Mesenchymal stem cell (in vitro differentiated cells and primary cell): ENCODE data around the gene CARD19.
A peak's percentile ranks its signal among the peaks of the same experiment; 100 is the strongest.

Experiments used
- DNase-seq: peaks from one replicate; pipeline ENCODE4 v3.0.0-alpha.2; 2013
- H2AFZ ChIP-seq: one replicate; pipeline ENCODE4 v1.6.1; 2013; ENCODE audit warnings: low read depth, mild to moderate bottlenecking, control low read depth, inconsistent platforms, low read length, moderate library complexity
- H2AK5ac ChIP-seq: 2 replicates; pipeline ENCODE4 v1.6.1; 2013; ENCODE audit warnings: low read length, moderate library complexity, mild to moderate bottlenecking, inconsistent platforms; ENCODE audit not compliant: severe bottlenecking
- H2BK120ac ChIP-seq: one replicate; pipeline ENCODE4 v1.6.1; 2013; ENCODE audit warnings: low read depth, mild to moderate bottlenecking, inconsistent platforms, low read length, moderate library complexity
- H2BK12ac ChIP-seq, 2 experiments: one replicate each; pipeline ENCODE4 v1.6.1; 2013; ENCODE audit warnings: inconsistent platforms in 2 of 2, low read length in 2 of 2, mild to moderate bottlenecking in 2 of 2, moderate library complexity in 2 of 2, control low read depth in 1 of 2
- H2BK15ac ChIP-seq: one replicate; pipeline ENCODE4 v1.6.1; 2013; ENCODE audit warnings: mild to moderate bottlenecking, low read depth, inconsistent platforms; ENCODE audit not compliant: poor library complexity, severe bottlenecking
- H2BK5ac ChIP-seq: 2 replicates; pipeline ENCODE4 v1.6.1; 2013; ENCODE audit warnings: low read depth, mild to moderate bottlenecking, low read length, control low read depth, inconsistent platforms; ENCODE audit not compliant: poor library complexity, severe bottlenecking
- H3K14ac ChIP-seq, 2 experiments: one replicate each; pipeline ENCODE4 v1.6.1; 2013; ENCODE audit warnings: inconsistent platforms in 2 of 2, low read length in 2 of 2, control low read depth in 1 of 2, mild to moderate bottlenecking in 1 of 2, moderate library complexity in 1 of 2
- H3K18ac ChIP-seq, 2 experiments: one replicate each; pipeline ENCODE4 v1.6.1; 2013; ENCODE audit warnings: inconsistent platforms in 2 of 2, low read length in 2 of 2, control low read depth in 1 of 2, low read depth in 1 of 2, mild to moderate bottlenecking in 1 of 2
- H3K23ac ChIP-seq, 2 experiments: one replicate each; pipeline ENCODE4 v1.6.1; 2013; ENCODE audit warnings: inconsistent platforms in 2 of 2, low read length in 2 of 2, mild to moderate bottlenecking in 2 of 2, moderate library complexity in 2 of 2, control low read depth in 1 of 2
- H3K27ac ChIP-seq: 2 replicates; pipeline ENCODE4 v1.5.1; 2013; ENCODE audit warnings: mild to moderate bottlenecking, moderate library complexity, low read length, control low read depth, inconsistent platforms; ENCODE audit not compliant: poor library complexity, severe bottlenecking
- H3K27me3 ChIP-seq, 2 experiments: 2 replicates each; pipeline versions ENCODE4 v1.6.1 to v1.7.0; 2013; ENCODE audit warnings: low read length in 2 of 2, mild to moderate bottlenecking in 2 of 2, moderate library complexity in 2 of 2, control low read depth in 1 of 2, inconsistent platforms in 1 of 2; ENCODE audit not compliant: control insufficient read depth in 1 of 2, insufficient read depth in 1 of 2
- H3K36me3 ChIP-seq, 2 experiments: 2 replicates each; pipeline versions ENCODE4 v1.6.1 to v1.7.0; 2013; ENCODE audit warnings: low read length in 2 of 2, control low read depth in 1 of 2, inconsistent platforms in 1 of 2, low read depth in 1 of 2, mild to moderate bottlenecking in 1 of 2; ENCODE audit not compliant: insufficient read depth in 2 of 2, control insufficient read depth in 1 of 2
- H3K4ac ChIP-seq, 2 experiments: one replicate each; pipeline ENCODE4 v1.6.1; 2013; ENCODE audit warnings: inconsistent platforms in 2 of 2, low read length in 2 of 2, mild to moderate bottlenecking in 2 of 2, moderate library complexity in 2 of 2, control low read depth in 1 of 2, low read depth in 1 of 2
- H3K4me1 ChIP-seq: 2 replicates; pipeline ENCODE4 v1.6.1; 2013; ENCODE audit warnings: low read depth, low read length, control low read depth; ENCODE audit not compliant: control insufficient read depth, insufficient read depth
- H3K4me2 ChIP-seq: 2 replicates; pipeline ENCODE4 v1.6.1; 2013; ENCODE audit warnings: low read length, mild to moderate bottlenecking, inconsistent platforms; ENCODE audit not compliant: poor library complexity, severe bottlenecking
- H3K4me3 ChIP-seq, 2 experiments: 2 replicates each; pipeline versions ENCODE4 v1.5.1 to v1.7.0; 2013; ENCODE audit warnings: low read length in 2 of 2, mild to moderate bottlenecking in 2 of 2, control low read depth in 1 of 2, low read depth in 1 of 2; ENCODE audit not compliant: insufficient read depth in 1 of 2
- H3K79me1 ChIP-seq: replicated peaks from 2 replicates; pipeline ENCODE4 v1.6.1; 2013; ENCODE audit warnings: mild to moderate bottlenecking, control low read depth, low read length, inconsistent platforms; ENCODE audit not compliant: poor library complexity, severe bottlenecking
- H3K9ac ChIP-seq: 2 replicates; pipeline ENCODE4 v1.7.0; 2013; ENCODE audit warnings: mild to moderate bottlenecking, low read length, moderate library complexity
- H3K9me3 ChIP-seq: 2 replicates; pipeline ENCODE4 v1.7.0; 2013; ENCODE audit warnings: mild to moderate bottlenecking, low read length; ENCODE audit not compliant: control insufficient read depth
- H4K8ac ChIP-seq: one replicate; pipeline ENCODE4 v1.6.1; 2013; ENCODE audit warnings: inconsistent platforms, mild to moderate bottlenecking, low read length, moderate library complexity
- H4K91ac ChIP-seq: one replicate; pipeline ENCODE4 v1.6.1; 2013; ENCODE audit warnings: mild to moderate bottlenecking, low read length, inconsistent platforms
- WGBS: methylation state at CpG from one replicate; pipeline ENCODE4 v1.1.7; 2013; ENCODE audit warnings: mixed read lengths; 5-methylcytosine and 5-hydroxymethylcytosine counted together

The CARD19 gene

DNA sequence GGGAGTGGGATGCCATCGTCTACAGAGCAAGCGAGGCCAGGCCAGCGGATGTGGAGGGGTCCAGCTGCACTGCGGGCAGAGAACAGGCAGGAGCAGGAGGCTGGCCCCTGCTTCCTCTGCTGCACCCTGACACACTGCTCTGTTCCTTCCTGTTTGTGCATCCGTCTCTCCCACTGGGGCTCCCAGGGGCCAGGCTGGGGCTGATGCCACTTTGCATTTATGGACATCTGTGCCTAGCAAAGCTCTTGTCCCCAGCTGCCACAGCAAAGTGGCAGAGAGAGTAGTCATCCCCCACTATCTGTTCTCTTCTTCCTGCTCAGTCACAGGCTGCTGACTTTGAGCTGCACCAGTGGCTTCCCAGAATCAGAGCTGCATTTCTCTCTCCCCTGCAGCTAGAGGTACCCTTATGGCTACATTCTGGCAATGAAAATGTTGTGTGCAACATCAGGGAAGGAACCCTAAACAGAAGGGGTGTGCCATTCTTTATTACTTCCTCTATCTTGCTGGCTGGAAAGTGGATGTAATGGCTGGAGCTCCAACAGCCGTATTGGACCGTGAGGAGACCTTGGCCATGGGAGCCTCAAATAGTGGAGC is 42.3 kb downstream of the CARD19 start:
- Histone ChIP-seq H2BK120ac (no peak overlapping the region), H3K79me1 (no peaks in the 10 kb centered on the region), H2BK15ac (no peak overlapping the region), H3K9me3 (peaks cover 4% of the 10 kb centered on the region), H3K9ac (no peak overlapping the region), H3K18ac (no peak overlapping the region), H3K23ac (no peak overlapping the region), H3K4ac (no peak overlapping the region), H3K27me3 (no peaks in the 10 kb centered on the region), H3K27ac (no peak overlapping the region), H3K14ac (no peak overlapping the region), H2BK12ac (no peak overlapping the region), H2BK5ac (no peak overlapping the region), H3K4me1 (peaks cover 18% of the 10 kb centered on the region), H3K36me3 (no peaks in the 10 kb centered on the region), H2AFZ (no peak overlapping the region), H3K4me3 (no peak overlapping the region), H2AK5ac (no peak overlapping the region), H4K8ac (no peak overlapping the region), H3K4me2 (no peak overlapping the region), H4K91ac (no peak overlapping the region)
- WGBS: 81% methylated on average over 7 of the region's 7 CpGs
- DNase-seq: no peak

DNA sequence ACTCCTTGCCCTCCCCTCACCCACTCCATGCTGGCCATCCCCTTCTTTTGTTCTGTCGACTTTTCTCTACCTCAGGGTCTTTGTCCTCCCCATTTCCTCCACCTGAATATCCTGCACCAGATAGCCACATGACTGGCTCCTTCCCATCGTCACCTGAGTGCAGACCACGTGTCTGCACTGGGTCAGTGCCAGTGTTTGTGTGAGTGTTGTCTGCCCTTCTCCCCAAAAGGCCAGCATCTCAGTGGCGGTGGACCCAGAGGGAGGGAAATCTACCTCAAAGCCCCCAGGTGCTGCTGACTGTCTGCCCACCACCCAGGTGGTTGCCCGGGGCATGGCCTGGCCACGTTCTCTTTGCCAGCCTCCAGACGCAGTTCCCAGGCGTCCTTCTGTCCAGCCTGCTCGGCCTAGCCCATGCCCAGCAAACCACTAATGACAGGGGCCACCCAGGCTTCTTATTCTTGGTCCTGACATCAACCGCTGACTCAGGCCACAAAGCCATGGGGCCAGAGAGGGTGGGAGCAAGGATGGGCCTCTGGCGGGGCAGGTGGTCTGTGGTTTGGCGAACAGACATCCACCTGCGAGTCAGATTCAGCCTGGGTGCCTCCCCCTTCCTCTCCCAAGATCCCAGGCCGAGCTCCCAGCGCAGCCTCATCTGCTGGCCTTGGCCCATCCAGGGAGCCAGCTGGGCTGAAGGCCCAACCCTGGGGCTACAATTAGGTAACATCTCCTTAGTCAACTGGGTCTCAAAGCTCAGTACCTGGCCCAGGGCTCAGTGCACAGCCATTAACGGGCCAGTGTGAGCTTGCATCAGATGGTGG is 43.6 kb downstream of the CARD19 start:
- H2AK5ac ChIP-seq: no peak overlapping the region
- H3K27me3 ChIP-seq: no peaks in the 10 kb centered on the region
- no peak overlapping the region for H2BK5ac ChIP-seq
- no peak overlapping the region for H2BK15ac ChIP-seq
- no peak overlapping the region for H3K4me3 ChIP-seq
- no peak overlapping the region for H3K9ac ChIP-seq
- H3K27ac ChIP-seq: no peak overlapping the region
- H4K8ac ChIP-seq: no peak overlapping the region
- H2AFZ ChIP-seq: no peak overlapping the region
- no peak overlapping the region for H4K91ac ChIP-seq
- no peak for DNase-seq
- H3K79me1 ChIP-seq: no peaks in the 10 kb centered on the region
- no peak overlapping the region for H2BK120ac ChIP-seq
- H3K4ac ChIP-seq: no peak overlapping the region
- H3K23ac ChIP-seq: no peak overlapping the region
- no peaks in the 10 kb centered on the region for H3K36me3 ChIP-seq
- no peak overlapping the region for H3K18ac ChIP-seq
- no peak overlapping the region for H3K14ac ChIP-seq
- H3K4me2 ChIP-seq: no peak overlapping the region
- peaks cover 4% of the 10 kb centered on the region for H3K9me3 ChIP-seq
- H2BK12ac ChIP-seq: no peak overlapping the region
- 93% methylated on average over 15 of the region's 16 CpGs for WGBS
- peaks cover 20% of the 10 kb centered on the region for H3K4me1 ChIP-seq

DNA sequence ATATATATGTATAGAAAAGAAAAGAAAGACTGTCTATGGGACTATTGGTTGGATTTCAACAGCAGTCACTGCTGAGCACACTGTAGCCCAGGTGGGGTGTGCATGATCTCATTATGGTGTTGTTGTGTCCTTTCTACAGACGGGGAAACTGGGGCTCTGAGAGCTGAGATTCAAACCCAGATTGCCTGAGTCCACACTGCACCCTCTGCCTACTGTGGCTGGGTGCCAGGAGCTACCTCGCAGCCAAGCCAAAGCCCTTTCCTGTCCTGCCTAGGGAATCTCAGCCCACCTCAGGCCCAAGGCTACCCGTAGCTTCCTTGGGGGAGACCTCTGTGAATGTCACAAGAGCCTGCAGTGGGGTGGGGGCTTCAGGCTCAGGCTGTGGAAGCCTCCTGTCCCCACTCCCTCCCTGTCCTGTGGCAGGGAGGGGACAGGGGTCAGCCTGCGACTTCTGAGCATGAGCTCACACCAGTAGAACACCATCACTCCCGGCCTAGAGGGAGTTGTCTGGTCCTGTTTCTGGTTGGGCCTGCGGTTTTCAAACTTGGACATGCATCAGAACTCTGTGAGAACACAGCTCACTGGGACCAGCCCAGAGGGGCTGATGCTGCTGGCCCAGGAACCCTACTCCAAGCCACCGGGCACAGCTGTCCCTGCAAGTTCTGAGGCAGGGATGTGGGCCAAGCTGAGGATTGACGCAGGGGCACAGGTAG is 45.9 kb downstream of the CARD19 start:
- no peak overlapping the region for H4K91ac ChIP-seq
- WGBS: 88% methylated on average over 8 of the region's 8 CpGs
- H3K18ac ChIP-seq: no peak overlapping the region
- no peak overlapping the region for H3K4me3 ChIP-seq
- no peaks in the 10 kb centered on the region for H3K79me1 ChIP-seq
- H3K27me3 ChIP-seq: no peaks in the 10 kb centered on the region
- H3K4ac ChIP-seq: no peak overlapping the region
- no peaks in the 10 kb centered on the region for H3K36me3 ChIP-seq
- DNase-seq: no peak
- no peak overlapping the region for H3K14ac ChIP-seq
- no peak overlapping the region for H2AFZ ChIP-seq
- no peak overlapping the region for H2AK5ac ChIP-seq
- H3K23ac ChIP-seq: no peak overlapping the region
- no peak overlapping the region for H3K4me2 ChIP-seq
- H3K27ac ChIP-seq: no peak overlapping the region
- H2BK120ac ChIP-seq: no peak overlapping the region
- no peak overlapping the region for H3K9ac ChIP-seq
- peaks cover 4% of the 10 kb centered on the region for H3K9me3 ChIP-seq
- H3K4me1 ChIP-seq: peaks cover 12% of the 10 kb centered on the region
- H4K8ac ChIP-seq: no peak overlapping the region
- H2BK15ac ChIP-seq: no peak overlapping the region
- H2BK12ac ChIP-seq: no peak overlapping the region
- no peak overlapping the region for H2BK5ac ChIP-seq

DNA sequence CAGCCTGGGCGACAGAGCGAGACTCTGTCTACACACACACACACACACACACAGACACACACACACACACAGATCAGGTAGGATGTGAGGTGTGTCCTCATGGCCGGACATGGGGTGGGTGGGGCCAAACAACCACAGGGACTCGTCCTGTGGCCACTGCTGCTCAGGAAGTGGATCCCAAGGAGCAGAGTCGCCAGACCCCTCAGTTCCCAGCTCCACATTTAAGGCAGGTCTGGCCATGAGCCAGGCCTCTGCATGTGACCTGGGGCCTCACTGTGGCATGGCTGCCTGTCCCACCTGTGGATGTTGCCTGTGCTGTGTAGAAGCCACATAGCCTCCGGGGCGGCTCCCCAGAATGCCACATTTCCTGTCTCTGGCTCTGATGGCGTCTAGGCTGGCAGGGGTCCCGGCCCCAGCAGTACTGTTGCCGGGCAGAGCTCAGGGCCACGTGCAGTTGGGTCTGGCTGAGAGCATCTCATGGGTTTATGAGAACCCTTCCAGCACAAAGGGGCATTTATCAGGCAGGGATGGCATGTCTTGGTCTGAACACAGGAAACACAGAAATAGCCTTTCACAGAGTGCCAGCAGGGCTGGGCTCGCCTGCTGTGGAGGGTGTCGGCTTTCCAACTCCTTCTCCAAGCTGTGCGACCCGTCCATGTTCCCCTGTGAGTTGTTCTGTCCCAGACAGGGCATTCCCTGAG is 48.0 kb downstream of the CARD19 start:
- H2AFZ ChIP-seq: no peak overlapping the region
- no peaks in the 10 kb centered on the region for H3K27me3 ChIP-seq
- no peak overlapping the region for H2BK120ac ChIP-seq
- no peaks in the 10 kb centered on the region for H3K79me1 ChIP-seq
- H3K4me3 ChIP-seq: no peak overlapping the region
- no peak overlapping the region for H2BK15ac ChIP-seq
- H3K36me3 ChIP-seq: no peaks in the 10 kb centered on the region
- H3K18ac ChIP-seq: no peak overlapping the region
- no peak overlapping the region for H3K14ac ChIP-seq
- WGBS: 80% methylated on average over 13 of the region's 15 CpGs
- H3K9me3 ChIP-seq: no peaks in the 10 kb centered on the region
- H2AK5ac ChIP-seq: no peak overlapping the region
- H3K4ac ChIP-seq: no peak overlapping the region
- H3K23ac ChIP-seq: no peak overlapping the region
- no peak overlapping the region for H2BK12ac ChIP-seq
- no peak overlapping the region for H3K27ac ChIP-seq
- peaks cover 12% of the 10 kb centered on the region for H3K4me1 ChIP-seq
- no peak for DNase-seq
- H2BK5ac ChIP-seq: no peak overlapping the region
- no peak overlapping the region for H4K91ac ChIP-seq
- no peak overlapping the region for H3K9ac ChIP-seq
- H3K4me2 ChIP-seq: no peak overlapping the region
- H4K8ac ChIP-seq: peak overlapping the region; percentile 19
